Neural cell (in vitro differentiated cells): ENCODE data around the gene NALCN.

Experiments
- CTCF ChIP-seq: fragments of 450-650 bp; IDR thresholded peaks from 2 replicates; pipeline ENCODE4 v1.5.1; 2014; ENCODE audit warnings: antibody characterized with exemption, mild to moderate bottlenecking, moderate library complexity; ENCODE audit not compliant: poor library complexity, severe bottlenecking
- EZH2 ChIP-seq: fragments of 200-600, 300-800 bp; shearing (Covaris generic), sonication (generic); IDR thresholded peaks from 2 replicates; pipeline ENCODE4 v1.6.1; 2014; ENCODE audit warnings: antibody characterized with exemption, low read length, borderline replicate concordance, mild to moderate bottlenecking; ENCODE audit not compliant: insufficient read depth, poor library complexity, severe bottlenecking
- POLR2AphosphoS5 ChIP-seq: IDR thresholded peaks from 2 replicates; pipeline ENCODE4 v1.6.1; 2012

- TF ChIP-seq CTCF = no peak
- no peak for TF ChIP-seq EZH2
- TF ChIP-seq POLR2AphosphoS5 = no peak
Observed at GRCh38 chr13:101454767-101455166, 38.5 kb upstream of the NALCN start.
